Liver (tissue), 9 donors: ENCODE measurements around the gene TRMT44. TPM values are rescaled to one million over a fixed set of nuclear protein-coding genes. Genes with fewer than 3 reads are reported as not detected.

Experiments
- DNase-seq: peaks from one replicate; pipeline ENCODE4 v3.0.0-alpha.2; 2017; ENCODE audit warnings: low spot score
- H3K27ac ChIP-seq, 2 donors: one replicate each; pipeline ENCODE4 v1.7.0; 2013; ENCODE audit warnings: inconsistent platforms in 2 of 2, low read length in 2 of 2, control low read depth in 1 of 2, low read depth in 1 of 2, mild to moderate bottlenecking in 1 of 2
- H3K27me3 ChIP-seq, 4 donors: one replicate each; pipeline versions ENCODE4 v1.6.1 to v1.7.0; 2013; ENCODE audit warnings: low read length in 3 of 4, inconsistent platforms in 1 of 4, mild to moderate bottlenecking in 1 of 4, moderate library complexity in 1 of 4; ENCODE audit not compliant: control insufficient read depth in 4 of 4, insufficient read depth in 4 of 4
- H3K36me3 ChIP-seq, 4 donors: one replicate each; pipeline versions ENCODE4 v1.6.1 to v1.7.0; 2013; ENCODE audit warnings: low read length in 3 of 4, mild to moderate bottlenecking in 3 of 4, low read depth in 1 of 4, moderate library complexity in 1 of 4; ENCODE audit not compliant: control insufficient read depth in 4 of 4, insufficient read depth in 3 of 4
- H3K4me1 ChIP-seq, 4 donors: one replicate each; pipeline versions ENCODE4 v1.6.1 to v1.7.0; 2013; ENCODE audit warnings: low read length in 3 of 4, mild to moderate bottlenecking in 3 of 4, moderate library complexity in 1 of 4; ENCODE audit not compliant: control insufficient read depth in 4 of 4, insufficient read depth in 4 of 4
- H3K4me3 ChIP-seq, 3 donors: one replicate each; pipeline versions ENCODE4 v1.6.1 to v1.7.0; 2013; ENCODE audit warnings: low read length in 3 of 3, control low read depth in 1 of 3, low read depth in 1 of 3, mild to moderate bottlenecking in 1 of 3
- H3K9ac ChIP-seq, 2 donors: one replicate each; pipeline ENCODE4 v1.7.0; 2013; ENCODE audit warnings: low read length in 2 of 2, mild to moderate bottlenecking in 2 of 2, moderate library complexity in 2 of 2, control low read depth in 1 of 2, low read depth in 1 of 2
- H3K9me3 ChIP-seq, 4 donors: one replicate each; pipeline versions ENCODE4 v1.6.1 to v1.7.0; 2013; ENCODE audit warnings: low read length in 3 of 4; ENCODE audit not compliant: control insufficient read depth in 4 of 4
- ATF3 ChIP-seq: IDR thresholded peaks from 2 replicates; pipeline ENCODE4 v1.6.1; 2016; ENCODE audit warnings: antibody characterized with exemption
- CTCF ChIP-seq: fragments of 150-350 bp; IDR thresholded peaks from 2 replicates; pipeline ENCODE4 v1.5.1; 2017; ENCODE audit warnings: improper control_type of control experiment, low read depth, low read length; ENCODE audit not compliant: missing input control
- FOXA1 ChIP-seq: IDR thresholded peaks from 2 replicates; pipeline ENCODE4 v1.6.1; 2016; ENCODE audit warnings: antibody characterized with exemption
- FOXA2 ChIP-seq: IDR thresholded peaks from 2 replicates; pipeline ENCODE4 v1.6.1; 2016; ENCODE audit warnings: antibody characterized with exemption
- GABPA ChIP-seq, 2 donors: IDR thresholded peaks in 1 of 2; conservative IDR thresholded peaks in 1 of 2; 2 replicates each; pipeline ENCODE4 v1.6.1; 2016; ENCODE audit warnings: antibody characterized with exemption in 2 of 2, mild to moderate bottlenecking in 1 of 2, moderate library complexity in 1 of 2
- JUND ChIP-seq, 2 donors: IDR thresholded peaks; 2 replicates each; pipeline ENCODE4 v1.6.1; 2016; ENCODE audit warnings: antibody characterized with exemption in 2 of 2
- MAX ChIP-seq: IDR thresholded peaks from 2 replicates; pipeline ENCODE4 v1.6.1; 2016; ENCODE audit warnings: antibody characterized with exemption
- NR2F2 ChIP-seq: IDR thresholded peaks from 2 replicates; pipeline ENCODE4 v1.6.1; 2016; ENCODE audit warnings: antibody characterized with exemption
- RAD21 ChIP-seq, 2 donors: IDR thresholded peaks; 2 replicates each; pipeline ENCODE4 v1.6.1; 2016; ENCODE audit warnings: antibody characterized with exemption in 2 of 2, mild to moderate bottlenecking in 2 of 2
- REST ChIP-seq: IDR thresholded peaks from 2 replicates; pipeline ENCODE4 v1.6.1; 2016; ENCODE audit warnings: antibody characterized with exemption, mild to moderate bottlenecking
- RXRA ChIP-seq, 2 donors: IDR thresholded peaks; 2 replicates each; pipeline ENCODE4 v1.6.1; 2017 to 2018; ENCODE audit warnings: antibody characterized with exemption in 2 of 2, mild to moderate bottlenecking in 1 of 2
- SP1 ChIP-seq: IDR thresholded peaks from 2 replicates; pipeline ENCODE4 v1.6.1; 2018; ENCODE audit warnings: antibody characterized with exemption, mild to moderate bottlenecking
- TAF1 ChIP-seq: conservative IDR thresholded peaks from 2 replicates; pipeline ENCODE4 v1.6.1; 2016; ENCODE audit warnings: antibody characterized with exemption, mild to moderate bottlenecking
- YY1 ChIP-seq: IDR thresholded peaks from 2 replicates; pipeline ENCODE4 v1.6.1; 2016; ENCODE audit warnings: antibody characterized with exemption, mild to moderate bottlenecking
- ZBTB33 ChIP-seq: IDR thresholded peaks from 2 replicates; pipeline ENCODE4 v1.6.1; 2016; ENCODE audit warnings: antibody characterized with exemption
- WGBS: extraction: QIAGEN DNeasy Blood & Tissue Kit; methylation state at CpG from one replicate; pipeline ENCODE4 v1.1.7; 2013; 5-methylcytosine and 5-hydroxymethylcytosine counted together
- polyA plus RNA-seq, 2 donors: library from polyadenylated mRNA; stranded (reverse) in 1 of 2; unstranded in 1 of 2; fragments of 200-250 nt in 1 of 2; fragments of >200 nt in 1 of 2; fragmentation: Nextera tagmentation in 1 of 2; extraction: Ambion mirVana in 1 of 2; gene quantifications; one replicate each; pipeline versions ENCODE4 v1.2.1 to v1.2.3, GENCODE V29; 2013 to 2015
- total RNA-seq, 2 donors: library from RNA; depleted of rRNA; stranded (reverse); fragments of >200 nt; gene quantifications; one replicate each; pipeline ENCODE4 v1.2.3, GENCODE V29; 2014
- donor health status: healthy.
- donor health status: healthy.
- donor health status: healthy.
- donor health status: healthy.
- donor health status: healthy.

Gene TRMT44
- total and polyA plus RNA-seq, 4 donors, result 3.0 to 16.0 (median 5.7) TPM

- Histone ChIP-seq H3K4me3 (no peak overlapping the region), H3K27me3 (no peaks in the 10 kb centered on the region), H3K9me3 (peaks cover 0 to 2% (median 0%) of the 10 kb centered on the region in 4 donors), H3K9ac (no peak overlapping the region), H3K4me1 (no peaks in the 10 kb centered on the region), H3K27ac (no peak overlapping the region), H3K36me3 (no peaks in the 10 kb centered on the region)
- no peak for DNase-seq
- 85% methylated on average over 3 of the region's 3 CpGs for WGBS
- TF ChIP-seq FOXA1 (no peak), ZBTB33 (no peak), CTCF (no peak), TAF1 (no peak), REST (no peak), SP1 (no peak), GABPA (IDR thresholded peaks at IDR 0.05 in 1 of 2, conservative IDR thresholded peaks at IDR 0.05 in 1 of 2) (no peak), RXRA (IDR thresholded peaks at IDR 0.05) (no peak)
Observed at GRCh38 chr4:8494218-8494617, 53.6 kb downstream of the TRMT44 start.

GRCh38 chr4:8494983-8495548 lies 54.5 kb downstream of the TRMT44 start:
- no peak overlapping the region for H3K27ac ChIP-seq
- H3K27me3 ChIP-seq, result no peaks in the 10 kb centered on the region
- peaks cover 0 to 2% (median 0%) of the 10 kb centered on the region in 4 donors for H3K9me3 ChIP-seq
- no peak overlapping the region for H3K9ac ChIP-seq
- WGBS, result 92% methylated on average over 5 of the region's 5 CpGs
- H3K4me1 ChIP-seq, result no peaks in the 10 kb centered on the region
- DNase-seq, result no peak
- no peaks in the 10 kb centered on the region for H3K36me3 ChIP-seq
- H3K4me3 ChIP-seq, result no peak overlapping the region
- no peak for TF ChIP-seq CTCF
- no peak for TF ChIP-seq ATF3
- no peak for TF ChIP-seq GABPA (IDR thresholded peaks at IDR 0.05 in 1 of 2, conservative IDR thresholded peaks at IDR 0.05 in 1 of 2)
- TF ChIP-seq JUND (IDR thresholded peaks at IDR 0.05), result no peak
- TF ChIP-seq RXRA (IDR thresholded peaks at IDR 0.05), result no peak
- TF ChIP-seq REST, result no peak
- TF ChIP-seq YY1, result no peak
- no peak for TF ChIP-seq FOXA2
- TF ChIP-seq NR2F2, result no peak
- no peak for TF ChIP-seq MAX
- no peak for TF ChIP-seq RAD21 (IDR thresholded peaks at IDR 0.05)
- no peak for TF ChIP-seq TAF1
